ENCODE data around the gene TSPAN9. TPM values are rescaled to one million over a fixed set of nuclear protein-coding genes. Genes with fewer than 3 reads are reported as not detected.

The TSPAN9 gene
- polyA plus RNA-seq, 4 donors, result 79.9 to 98.9 (median 89.6) TPM

GRCh38 chr12:3137268-3137781 is 60.1 kb downstream of the TSPAN9 start:
- no peak for DNase-seq (ENCODE audit: low read depth in 4 of 4, low spot score in 3 of 4)

GRCh38 chr12:3137814-3138445 is 60.8 kb downstream of the TSPAN9 start:
- DNase-seq (ENCODE audit: low read depth in 4 of 4, low spot score in 3 of 4), result no peak

- no peak for DNase-seq (ENCODE audit: low read depth in 4 of 4, low spot score in 3 of 4)
Measured at GRCh38 chr12:3138941-3139511, 61.8 kb downstream of the TSPAN9 start.

- no peak for DNase-seq (ENCODE audit: low read depth in 4 of 4, low spot score in 3 of 4)
Measured at GRCh38 chr12:3139760-3140159, 62.6 kb downstream of the TSPAN9 start.

GRCh38 chr12:3140284-3140683 is 63.1 kb downstream of the TSPAN9 start:
- DNase-seq (ENCODE audit: low read depth in 4 of 4, low spot score in 3 of 4), result no peak

- no peak for DNase-seq (ENCODE audit: low read depth in 4 of 4, low spot score in 3 of 4)
Measured at GRCh38 chr12:3141339-3142321, 64.5 kb downstream of the TSPAN9 start.

- no peak for DNase-seq (ENCODE audit: low read depth in 4 of 4, low spot score in 3 of 4)
Measured at GRCh38 chr12:3142386-3142785, 65.2 kb downstream of the TSPAN9 start.

GRCh38 chr12:3144495-3144894 is 67.3 kb downstream of the TSPAN9 start:
- DNase-seq (ENCODE audit: low read depth in 4 of 4, low spot score in 3 of 4), result no peak

- no peak for DNase-seq (ENCODE audit: low read depth in 4 of 4, low spot score in 3 of 4)
Measured at GRCh38 chr12:3145033-3145432, 67.9 kb downstream of the TSPAN9 start.

- DNase-seq (ENCODE audit: low read depth in 4 of 4, low spot score in 3 of 4), result no peak
Measured at GRCh38 chr12:3145546-3146310, 68.5 kb downstream of the TSPAN9 start.

- no peak for DNase-seq (ENCODE audit: low read depth in 4 of 4, low spot score in 3 of 4)
Measured at GRCh38 chr12:3147260-3147659, 70.1 kb downstream of the TSPAN9 start.

- DNase-seq (ENCODE audit: low read depth in 4 of 4, low spot score in 3 of 4), result no peak
Measured at GRCh38 chr12:3148366-3149000, 71.3 kb downstream of the TSPAN9 start.

- DNase-seq (ENCODE audit: low read depth in 4 of 4, low spot score in 3 of 4), result no peak
Measured at GRCh38 chr12:3149515-3150307, 72.5 kb downstream of the TSPAN9 start.

- DNase-seq (ENCODE audit: low read depth in 4 of 4, low spot score in 3 of 4), result no peak
Measured at GRCh38 chr12:3150308-3150670, 73.1 kb downstream of the TSPAN9 start.

- no peak for DNase-seq (ENCODE audit: low read depth in 4 of 4, low spot score in 3 of 4)
Measured at GRCh38 chr12:3150931-3151835, 74.0 kb downstream of the TSPAN9 start.

- no peak for DNase-seq (ENCODE audit: low read depth in 4 of 4, low spot score in 3 of 4)
Measured at GRCh38 chr12:3152011-3152511, 74.9 kb downstream of the TSPAN9 start.

GRCh38 chr12:3152892-3153291 is 75.7 kb downstream of the TSPAN9 start:
- DNase-seq (ENCODE audit: low read depth in 4 of 4, low spot score in 3 of 4), result no peak

GRCh38 chr12:3154006-3154405 is 76.8 kb downstream of the TSPAN9 start:
- DNase-seq (ENCODE audit: low read depth in 4 of 4, low spot score in 3 of 4), result no peak

Measured in left renal pelvis (tissue), 4 donors.